ENCODE results near the gene EPB41. TPM values are rescaled to one million over a fixed set of nuclear protein-coding genes. Genes with fewer than 3 reads are reported as not detected.

EPB41 gene
- total RNA-seq, 6 donors from 2014 or later, result 43.5 to 109 (median 51.9) TPM

DNA sequence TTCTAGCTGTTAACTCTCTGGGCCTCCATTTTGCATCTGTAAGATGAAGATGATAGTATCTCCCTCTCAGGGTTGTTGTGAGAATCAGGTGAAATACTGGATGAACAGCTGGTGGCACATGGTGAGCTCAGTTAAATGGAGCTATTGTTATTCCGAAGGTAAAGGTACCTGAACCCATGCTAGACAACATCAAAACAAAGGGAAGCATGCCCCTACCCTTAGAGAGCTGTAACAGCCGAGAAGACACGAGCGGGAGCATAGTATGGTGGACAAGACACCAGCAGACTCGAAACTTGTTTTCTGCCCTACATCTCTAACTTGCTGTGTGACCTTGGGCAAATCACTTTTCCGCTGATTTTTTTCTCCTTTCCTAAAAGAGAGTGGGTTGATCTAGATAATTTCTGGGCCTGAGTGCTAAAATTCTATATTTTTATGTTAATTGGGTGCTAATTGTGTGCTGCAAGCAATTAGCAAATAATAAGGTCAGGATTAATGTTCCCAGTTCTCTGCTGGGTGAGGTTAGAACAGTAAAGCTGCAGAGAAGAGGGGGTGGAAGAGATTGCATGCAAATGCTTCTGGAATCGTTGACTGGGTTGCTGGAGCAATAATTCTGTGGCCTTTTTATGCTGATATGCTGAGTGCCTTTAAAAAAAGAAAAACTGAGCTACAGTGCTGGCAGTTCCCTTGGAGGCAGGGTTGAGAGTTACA lies 198.5 kb downstream of the EPB41 start:
- peaks cover 9 to 74% (median 40%) of the 10 kb centered on the region in 4 donors for H3K36me3 ChIP-seq
- no peaks in the 10 kb centered on the region for H3K27me3 ChIP-seq
- H3K27ac ChIP-seq, result no peak overlapping the region
- H3K4me3 ChIP-seq, result no peak overlapping the region
- 87 to 93% methylated on average over 7 of the region's 7 CpGs for WGBS, 2 donors
- TF ChIP-seq POLR2AphosphoS5 (IDR thresholded peaks at IDR 0.05), result no peak
- TF ChIP-seq POLR2A (IDR thresholded peaks at IDR 0.05), result no peak
- TF ChIP-seq, protein P1, sequence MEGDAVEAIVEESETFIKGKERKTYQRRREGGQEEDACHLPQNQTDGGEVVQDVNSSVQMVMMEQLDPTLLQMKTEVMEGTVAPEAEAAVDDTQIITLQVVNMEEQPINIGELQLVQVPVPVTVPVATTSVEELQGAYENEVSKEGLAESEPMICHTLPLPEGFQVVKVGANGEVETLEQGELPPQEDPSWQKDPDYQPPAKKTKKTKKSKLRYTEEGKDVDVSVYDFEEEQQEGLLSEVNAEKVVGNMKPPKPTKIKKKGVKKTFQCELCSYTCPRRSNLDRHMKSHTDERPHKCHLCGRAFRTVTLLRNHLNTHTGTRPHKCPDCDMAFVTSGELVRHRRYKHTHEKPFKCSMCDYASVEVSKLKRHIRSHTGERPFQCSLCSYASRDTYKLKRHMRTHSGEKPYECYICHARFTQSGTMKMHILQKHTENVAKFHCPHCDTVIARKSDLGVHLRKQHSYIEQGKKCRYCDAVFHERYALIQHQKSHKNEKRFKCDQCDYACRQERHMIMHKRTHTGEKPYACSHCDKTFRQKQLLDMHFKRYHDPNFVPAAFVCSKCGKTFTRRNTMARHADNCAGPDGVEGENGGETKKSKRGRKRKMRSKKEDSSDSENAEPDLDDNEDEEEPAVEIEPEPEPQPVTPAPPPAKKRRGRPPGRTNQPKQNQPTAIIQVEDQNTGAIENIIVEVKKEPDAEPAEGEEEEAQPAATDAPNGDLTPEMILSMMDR (IDR thresholded peaks at IDR 0.05), result no peak
- no peak for TF ChIP-seq EP300 (IDR thresholded peaks at IDR 0.05)
- no peak for DNase-seq
- no peak for ATAC-seq (ENCODE audit: low FRiP score in 2 of 2)
- no peaks in the 10 kb centered on the region for H3K9me3 ChIP-seq
- H3K4me1 ChIP-seq, result no peaks in the 10 kb centered on the region

DNA sequence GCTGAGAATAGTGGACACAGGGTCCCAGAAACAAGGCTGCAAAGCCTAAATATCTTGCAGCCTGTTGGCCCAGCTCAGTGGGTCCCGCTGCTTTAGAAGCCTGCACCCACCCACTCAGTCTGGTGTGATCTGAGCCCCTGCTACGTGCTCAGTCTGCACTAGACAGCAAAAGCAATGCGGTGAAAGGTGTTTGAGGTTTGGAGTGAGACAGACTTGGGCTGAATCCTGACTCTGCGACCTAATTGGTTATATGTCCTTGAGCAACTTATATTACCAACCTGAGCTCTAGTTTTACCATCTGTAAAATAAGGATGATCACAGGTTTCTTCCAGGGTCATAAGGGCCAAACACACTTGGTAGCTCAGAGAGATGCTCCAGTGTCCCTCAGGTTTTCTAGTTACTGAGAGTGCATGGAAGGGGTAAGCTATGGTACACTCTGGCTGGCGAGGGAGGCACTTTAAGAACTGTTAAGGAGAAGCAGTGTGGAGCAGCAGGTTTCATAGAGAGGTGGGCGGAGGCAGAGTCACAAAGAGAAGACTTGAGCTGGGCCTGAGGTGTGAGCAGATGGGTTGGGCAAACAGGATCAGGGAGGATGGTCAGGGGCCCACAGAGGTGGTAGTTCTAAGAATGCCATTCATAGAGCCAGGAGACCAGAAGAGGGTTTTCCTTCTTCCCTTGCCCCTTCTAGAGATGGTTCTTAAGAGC lies 199.2 kb downstream of the EPB41 start:
- no peak for DNase-seq
- 78 to 80% methylated on average over 6 of the region's 6 CpGs for WGBS, 2 donors
- no peaks in the 10 kb centered on the region for H3K27me3 ChIP-seq
- no peak for ATAC-seq (ENCODE audit: low FRiP score in 2 of 2)
- H3K4me3 ChIP-seq, result no peak overlapping the region
- no peak for TF ChIP-seq POLR2AphosphoS5 (IDR thresholded peaks at IDR 0.05)
- TF ChIP-seq, protein P1 (IDR thresholded peaks at IDR 0.05), result no peak
- no peak for TF ChIP-seq POLR2A (IDR thresholded peaks at IDR 0.05)
- TF ChIP-seq EP300 (IDR thresholded peaks at IDR 0.05), result no peak
- H3K27ac ChIP-seq, result no peak overlapping the region
- no peaks in the 10 kb centered on the region for H3K9me3 ChIP-seq
- H3K36me3 ChIP-seq, result peaks cover 9 to 81% (median 42%) of the 10 kb centered on the region in 4 donors
- no peaks in the 10 kb centered on the region for H3K4me1 ChIP-seq

DNA sequence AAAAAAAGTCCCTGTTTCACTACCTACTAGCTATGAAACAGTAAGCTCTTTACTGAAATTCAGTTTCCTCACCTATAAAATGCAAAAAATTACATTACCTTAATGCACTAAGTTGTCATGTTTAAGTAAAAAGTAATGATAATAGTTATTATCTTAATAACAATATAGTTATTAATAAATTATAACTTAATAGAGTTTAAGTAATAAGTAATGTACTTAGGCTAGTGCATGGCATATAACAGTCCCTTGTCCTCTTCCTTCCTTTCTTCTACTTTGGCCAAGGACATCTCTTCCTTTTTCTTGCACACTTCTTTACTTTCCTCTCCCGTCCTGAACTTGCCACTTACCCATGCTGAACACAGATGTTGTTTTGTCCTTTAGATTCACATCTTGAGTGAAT lies 200.3 kb downstream of the EPB41 start:
- Histone ChIP-seq H3K36me3 (peaks cover 3 to 75% (median 38%) of the 10 kb centered on the region in 4 donors), H3K27ac (no peak overlapping the region), H3K4me1 (no peaks in the 10 kb centered on the region), H3K4me3 (no peak overlapping the region), H3K9me3 (no peaks in the 10 kb centered on the region), H3K27me3 (no peaks in the 10 kb centered on the region)
- no peak for DNase-seq
- ATAC-seq (ENCODE audit: low FRiP score in 2 of 2), result no peak
- TF ChIP-seq POLR2AphosphoS5 (IDR thresholded peaks at IDR 0.05), result no peak
- no peak for TF ChIP-seq EP300 (IDR thresholded peaks at IDR 0.05)
- TF ChIP-seq, protein P1 (IDR thresholded peaks at IDR 0.05), result no peak
- no peak for TF ChIP-seq POLR2A (IDR thresholded peaks at IDR 0.05)
- WGBS, 2 donors, result 90 to 91% methylated on average over 1 of the region's 1 CpG

DNA sequence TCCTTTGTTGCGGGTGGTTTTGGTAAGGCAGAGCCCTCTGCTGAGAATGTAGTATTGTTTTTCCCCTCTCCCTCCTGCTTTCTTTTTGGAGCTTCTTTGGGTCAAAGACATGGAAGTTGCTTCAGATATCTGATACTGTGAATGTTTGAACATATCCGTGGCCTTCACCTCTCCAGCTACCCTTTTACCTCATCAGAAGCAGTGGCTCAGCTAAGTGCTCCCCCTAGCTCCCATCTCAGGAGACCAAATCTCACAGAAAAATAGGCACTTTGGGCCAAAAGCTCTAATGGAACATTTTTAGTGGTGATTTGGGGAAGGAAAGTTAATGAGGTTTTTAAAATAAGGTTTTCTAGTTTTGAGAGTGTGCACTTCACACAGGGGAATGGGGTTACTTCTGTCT lies 203.0 kb downstream of the EPB41 start:
- 82 to 94% methylated on average over 2 of the region's 2 CpGs for WGBS, 2 donors
- peaks cover 3 to 56% (median 28%) of the 10 kb centered on the region in 4 donors for H3K36me3 ChIP-seq
- DNase-seq (no peak), ATAC-seq (ENCODE audit: low FRiP score in 2 of 2) (no peak)
- peaks cover 0 to 16% (median 11%) of the 10 kb centered on the region in 4 donors for H3K27me3 ChIP-seq
- no peak overlapping the region for H3K27ac ChIP-seq
- H3K4me3 ChIP-seq, result no peak overlapping the region
- peaks cover 8 to 17% (median 8%) of the 10 kb centered on the region in 4 donors for H3K4me1 ChIP-seq
- H3K9me3 ChIP-seq, result no peaks in the 10 kb centered on the region
- TF ChIP-seq POLR2AphosphoS5 (IDR thresholded peaks at IDR 0.05) (no peak), EP300 (IDR thresholded peaks at IDR 0.05) (no peak), POLR2A (IDR thresholded peaks at IDR 0.05) (no peak)
- TF ChIP-seq, protein P1 (IDR thresholded peaks at IDR 0.05), result no peak
